ENCODE measurements around the gene MARK4.

MARK4 gene

DNA sequence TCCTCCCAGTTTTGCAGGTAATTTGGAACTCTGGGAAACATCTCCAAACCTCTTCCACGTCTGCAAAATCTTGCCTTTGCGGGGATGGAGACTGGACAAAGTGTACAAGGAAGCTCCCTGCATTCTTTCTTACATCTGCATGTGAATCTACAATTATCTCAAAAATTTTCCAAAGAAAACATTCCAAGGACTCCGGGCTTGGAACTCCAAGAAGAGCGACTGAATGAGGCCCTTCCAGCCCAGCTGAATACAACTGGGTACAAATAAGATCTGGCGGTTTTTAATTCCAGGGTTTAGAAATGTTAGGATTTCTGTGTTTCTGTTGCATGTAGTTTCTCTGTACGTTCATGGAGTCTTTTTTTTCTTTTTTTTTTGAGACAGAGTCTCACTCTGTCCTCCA, 34.4 kb upstream of the MARK4 start:
- no peak for TF ChIP-seq CTCF (IDR thresholded peaks at IDR 0.05; ENCODE audit: low read depth, low read length)
- H3K4me3 ChIP-seq (ENCODE audit: low read depth, low read length): no peak overlapping the region

DNA sequence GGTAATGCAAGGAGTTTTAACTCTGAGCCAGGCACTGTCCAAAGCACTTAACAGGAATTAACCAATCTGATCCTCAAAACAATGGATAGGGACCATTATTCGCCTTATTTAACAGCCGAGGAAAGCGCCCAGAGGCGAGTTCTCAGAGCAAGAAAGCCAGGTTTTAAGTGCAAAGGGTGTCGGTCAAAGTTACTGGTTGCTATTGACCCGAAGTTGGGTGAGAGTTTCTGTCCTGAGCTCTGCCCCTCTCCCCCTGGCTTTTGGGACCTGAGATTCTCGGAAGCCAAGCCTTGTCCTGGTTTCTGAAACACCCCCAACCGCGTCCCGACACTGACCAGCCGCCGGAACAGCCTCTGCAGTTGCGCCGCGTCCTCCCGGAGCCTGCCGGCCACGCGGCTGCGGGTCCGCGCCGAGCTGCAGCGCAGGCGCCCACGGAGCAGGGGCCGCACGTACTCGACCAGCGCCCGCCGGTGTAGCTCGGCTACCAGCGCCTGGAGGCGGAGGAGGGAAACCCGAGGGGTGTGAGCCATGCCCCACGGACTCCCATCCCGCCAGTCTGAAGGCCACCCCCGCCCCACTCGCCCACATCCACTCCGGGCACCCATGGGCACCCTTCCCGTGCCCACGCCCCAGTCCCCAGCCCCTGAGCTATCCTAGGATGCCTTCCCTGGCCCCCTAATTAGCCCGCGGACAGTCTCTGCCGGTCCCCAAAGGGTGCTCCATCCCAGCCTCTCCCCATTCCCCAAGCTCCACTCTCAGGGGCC, 33.7 kb upstream of the MARK4 start:
- TF ChIP-seq CTCF (IDR thresholded peaks at IDR 0.05; ENCODE audit: low read depth, low read length): no peak
- H3K4me3 ChIP-seq (ENCODE audit: low read depth, low read length): no peak overlapping the region

- no peak overlapping the region for H3K4me3 ChIP-seq (ENCODE audit: low read depth, low read length)
- TF ChIP-seq CTCF (IDR thresholded peaks at IDR 0.05; ENCODE audit: low read depth, low read length): no peak
Measured at GRCh38 chr19:45217957-45218334, 33.1 kb upstream of the MARK4 start.

- no peak for TF ChIP-seq CTCF (IDR thresholded peaks at IDR 0.05; ENCODE audit: low read depth, low read length)
- no peak overlapping the region for H3K4me3 ChIP-seq (ENCODE audit: low read depth, low read length)
Measured at GRCh38 chr19:45218426-45218825, 32.6 kb upstream of the MARK4 start.

DNA sequence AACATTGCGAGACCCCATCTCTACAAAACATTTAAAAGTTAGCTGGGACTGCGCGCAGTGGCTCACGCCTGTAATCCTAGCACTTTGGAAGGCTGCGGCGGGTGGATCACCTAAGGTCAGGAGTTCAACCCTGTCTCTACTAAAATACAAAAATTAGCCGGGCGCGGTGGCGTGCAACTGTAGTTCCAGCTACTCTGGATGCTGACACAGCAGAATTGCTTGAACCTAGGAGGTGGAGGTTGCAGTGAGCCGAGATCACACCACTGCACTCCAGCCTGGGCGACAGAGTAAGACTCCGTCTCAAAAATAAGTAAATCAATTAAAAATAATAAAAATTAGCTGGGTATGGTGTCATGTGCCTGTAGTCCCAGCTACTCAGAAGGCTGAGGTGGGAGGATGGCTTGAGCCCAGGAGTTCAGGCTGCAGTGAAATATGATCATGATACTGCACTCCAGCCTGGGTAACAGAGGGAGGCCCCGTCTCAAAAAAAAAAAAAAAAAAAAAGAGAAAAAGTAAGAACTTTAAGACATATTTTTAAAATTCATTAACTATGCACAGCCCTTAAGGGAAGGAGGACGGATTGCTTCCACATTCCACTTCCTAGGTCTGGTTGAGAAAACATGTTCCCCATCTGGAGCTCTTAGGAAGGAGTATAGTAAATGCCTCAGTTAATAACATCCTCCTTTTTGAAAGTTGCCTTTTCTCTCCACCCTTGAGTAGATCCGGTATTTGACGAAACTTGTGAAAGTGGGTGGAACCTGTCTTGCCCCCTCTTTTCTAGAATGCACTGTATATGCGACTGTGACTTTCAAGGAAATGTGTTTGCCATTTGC, 31.9 kb upstream of the MARK4 start:
- no peak for TF ChIP-seq CTCF (IDR thresholded peaks at IDR 0.05; ENCODE audit: low read depth, low read length)
- no peak overlapping the region for H3K4me3 ChIP-seq (ENCODE audit: low read depth, low read length)

- TF ChIP-seq CTCF (IDR thresholded peaks at IDR 0.05; ENCODE audit: low read depth, low read length): no peak
- H3K4me3 ChIP-seq (ENCODE audit: low read depth, low read length): no peak overlapping the region
Measured at GRCh38 chr19:45222724-45223123, 28.3 kb upstream of the MARK4 start.

DNA sequence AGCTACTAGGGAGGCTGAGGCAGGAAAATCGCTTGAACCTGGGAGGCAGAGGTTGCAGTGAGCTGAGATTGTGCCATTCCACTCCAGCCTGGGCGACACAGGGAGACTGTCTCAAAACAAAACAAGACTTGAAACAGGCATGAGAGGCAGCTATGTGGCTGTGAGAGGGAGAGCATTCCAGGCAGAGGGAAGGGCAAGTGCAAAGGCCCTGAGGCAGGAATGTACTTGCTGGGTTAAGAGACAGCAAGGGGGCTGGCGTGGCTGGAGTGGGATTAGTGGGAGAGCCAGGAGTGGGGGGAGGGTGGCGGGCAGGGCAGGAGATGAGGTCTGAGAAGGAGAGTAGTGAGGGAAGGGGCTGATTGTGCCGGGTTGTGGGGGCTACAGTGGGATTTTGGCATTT, 27.2 kb upstream of the MARK4 start:
- TF ChIP-seq CTCF (IDR thresholded peaks at IDR 0.05; ENCODE audit: low read depth, low read length): no peak

More for the DNA sequence above, 27.2 kb upstream of the MARK4 start:
- no peak overlapping the region for H3K4me3 ChIP-seq (ENCODE audit: low read depth, low read length)
